Aorta (tissue), 4 donors: ENCODE results near the gene ANKRD42. TPM values are rescaled to one million over a fixed set of nuclear protein-coding genes. Genes with fewer than 3 reads are reported as not detected.

Source experiments
- polyA plus RNA-seq, 2 donors: library from polyadenylated mRNA; stranded (reverse); fragments of 200-250 nt; gene quantifications; one replicate each; pipeline ENCODE4 v1.2.3, GENCODE V29; 2013
- total RNA-seq, 2 donors: library from RNA; stranded (reverse); fragmentation: NEBNext Ultra II Directional; extraction: Animal tissue kit (Norgen Biotek cat#: 25700); gene quantifications; one replicate each; pipeline ENCODE4 v1.2.1, GENCODE V29; 2021
- donor health status: healthy with polysubstance abuse.
- donor health status: Bipolar disorder and iron deficiency.
- donor health status: DM: no; HTN: no; CAD: no.
- donor health status: DM: yes; HTN: yes; CAD: no.

The ANKRD42 gene
- total and polyA plus RNA-seq, 4 donors: 3.8 to 14.7 (median 10.7) TPM

Other genes with a start within 250 kb of the ANKRD42 start
- gene RAB30, start 121.8 kb upstream of the ANKRD42 start, total RNA-seq: 10 to 100 TPM; 20.3 to 44.1 TPM
- gene RAB30, start 121.8 kb upstream of the ANKRD42 start, polyA plus RNA-seq: 1 to 10 TPM; 2.9 to 3.7 TPM
- gene PCF11, start 36.6 kb upstream of the ANKRD42 start, total RNA-seq: 10 to 100 TPM; 65.0 to 82.3 TPM
- gene PCF11, start 36.6 kb upstream of the ANKRD42 start, polyA plus RNA-seq: 10 to 100 TPM; 14.5 to 56.1 TPM
- gene CCDC90B, start 92.7 kb downstream of the ANKRD42 start, total RNA-seq: 10 to 100 TPM; 35.0 to 38.6 TPM
- 10 to 100 TPM; 31.6 to 84.6 TPM for gene CCDC90B, start 92.7 kb downstream of the ANKRD42 start, polyA plus RNA-seq